ENCODE results near the gene VTN. TPM values are rescaled to one million over a fixed set of nuclear protein-coding genes. Genes with fewer than 3 reads are reported as not detected.

VTN gene
- total RNA-seq, 2 experiments from 2014 or later = 0.40 TPM; not detected in 1

- no peak for TF ChIP-seq EZH2phosphoT487 (IDR thresholded peaks at IDR 0.05; ENCODE audit: borderline replicate concordance, low read depth, low read length)
- TF ChIP-seq CTCF (conservative IDR thresholded peaks at IDR 0.05; ENCODE audit: low read length) = no peak
- Histone ChIP-seq H3K27ac (ENCODE audit: low read depth, low read length, poor library complexity, severe bottlenecking) (no peak within 1 kb of the TSS), H3K9me2 (ENCODE audit: insufficient read depth, low read length) (no peaks in the 10 kb centered on the region), H3K4me3 (ENCODE audit: low read depth, low read length, poor library complexity, severe bottlenecking) (no peak within 1 kb of the TSS), H3K9me3 (ENCODE audit: low read length) (no peaks in the 10 kb centered on the region), H2AFZ (ENCODE audit: low read length) (no peak within 1 kb of the TSS), H3K36me3 (ENCODE audit: insufficient read depth, low read length) (peaks cover 35% of the 10 kb centered on the region), H3K79me2 (ENCODE audit: insufficient read depth, low read depth, low read length) (no peaks in the 10 kb centered on the region), H3K4me1 (ENCODE audit: insufficient read depth, low read length, poor library complexity, severe bottlenecking) (no peaks in the 10 kb centered on the region), H3K4me2 (ENCODE audit: low read length) (no peak within 1 kb of the TSS), H4K20me1 (ENCODE audit: insufficient read depth, low read length) (no peaks in the 10 kb centered on the region)
- ChIA-PET CTCF (ENCODE audit: unreplicated experiment) (no interaction called here), POLR2A (interaction anchor here (0.6 kb wide), 1 partner anchor 22 kb away, joined by 3 read pairs; no protein-coding TSS in a partner anchor)
- BruUV-seq (replicated peaks) = no TSS peak
- DNase-seq (ENCODE audit: low spot score) = no peak
- intact Hi-C loops (cut with micrococcal nuclease; ENCODE audit: unreplicated experiment) = no loop called here
These were observed 5.3 kb downstream of the VTN start, which contains the start of gene SEBOX for GRCh38 chr17:28364665-28365363. Gene SEBOX (minus strand): TSS chr17:28365199. CDS start chr17:28365151, 48 bp downstream.

GRCh38 chr17:28363776-28364650, 6.1 kb downstream of the VTN start:
- H3K27ac ChIP-seq (ENCODE audit: low read depth, low read length, poor library complexity, severe bottlenecking) = no peak overlapping the region
- BruUV-seq (replicated peaks) = no TSS peak
- H4K20me1 ChIP-seq (ENCODE audit: insufficient read depth, low read length) = no peaks in the 10 kb centered on the region
- H2AFZ ChIP-seq (ENCODE audit: low read length) = no peak overlapping the region
- peaks cover 2% of the 10 kb centered on the region; the same call in 1 of the 2 replicates for H3K79me2 ChIP-seq (ENCODE audit: insufficient read depth, low read depth, low read length)
- ChIA-PET CTCF (ENCODE audit: unreplicated experiment) (no interaction called here), POLR2A (interaction anchor here (0.6 kb wide), 1 partner anchor 22 kb away, joined by 3 read pairs; no protein-coding TSS in a partner anchor)
- H3K9me3 ChIP-seq (ENCODE audit: low read length) = no peaks in the 10 kb centered on the region
- no peak for DNase-seq (ENCODE audit: low spot score)
- H3K4me2 ChIP-seq (ENCODE audit: low read length) = no peak overlapping the region
- no peaks in the 10 kb centered on the region for H3K4me1 ChIP-seq (ENCODE audit: insufficient read depth, low read length, poor library complexity, severe bottlenecking)
- H3K36me3 ChIP-seq (ENCODE audit: insufficient read depth, low read length) = peaks cover 42% of the 10 kb centered on the region
- H3K9me2 ChIP-seq (ENCODE audit: insufficient read depth, low read length) = no peaks in the 10 kb centered on the region
- H3K4me3 ChIP-seq (ENCODE audit: low read depth, low read length, poor library complexity, severe bottlenecking) = no peak overlapping the region
- TF ChIP-seq EZH2phosphoT487 (IDR thresholded peaks at IDR 0.05; ENCODE audit: borderline replicate concordance, low read depth, low read length) (no peak), CTCF (conservative IDR thresholded peaks at IDR 0.05; ENCODE audit: low read length) (no peak)
- intact Hi-C loops (cut with micrococcal nuclease; ENCODE audit: unreplicated experiment) = no loop called here
